Fibroblast of lung (primary cell): ENCODE results near the gene RBL2. TPM values are rescaled to one million over a fixed set of nuclear protein-coding genes. Genes with fewer than 3 reads are reported as not detected.

ENCODE experiments used
- DNase-seq, 2 donors: peaks; one replicate each; pipeline versions ENCODE4 v3.0.0 to v3.0.0-alpha.2; 2010; ENCODE audit warnings: low read depth in 2 of 2
- H2AFZ ChIP-seq: 2 replicates; pipeline ENCODE4 v1.5.1; 2012; ENCODE audit warnings: low read length, control low read depth, inconsistent platforms
- H3K27ac ChIP-seq: 2 replicates; pipeline ENCODE4 v1.5.1; 2011; ENCODE audit warnings: low read length, control low read depth; ENCODE audit not compliant: insufficient read depth
- H3K27me3 ChIP-seq: 2 replicates; pipeline ENCODE4 v1.5.1; 2011; ENCODE audit warnings: mild to moderate bottlenecking, low read length; ENCODE audit not compliant: control insufficient read depth, insufficient read depth
- H3K36me3 ChIP-seq: 2 replicates; pipeline ENCODE4 v1.5.1; 2011; ENCODE audit warnings: low read length; ENCODE audit not compliant: control insufficient read depth, insufficient read depth
- H3K4me1 ChIP-seq: 2 replicates; pipeline ENCODE4 v1.5.1; 2011; ENCODE audit warnings: low read length; ENCODE audit not compliant: control insufficient read depth, insufficient read depth; ENCODE audit errors: extremely low read depth
- H3K4me2 ChIP-seq: 2 replicates; pipeline ENCODE4 v1.5.1; 2011; ENCODE audit warnings: low read length, control low read depth; ENCODE audit not compliant: insufficient read depth; ENCODE audit errors: extremely low read depth
- H3K4me3 ChIP-seq, 4 experiments: fragments of 200-600 bp in 1 of 4; sonication (generic) in 1 of 4; replicated peaks in 1 of 4; 2 replicates each; pipeline ENCODE4 v1.5.1; 2011 to 2016; ENCODE audit warnings: low read length in 4 of 4, low read depth in 3 of 4, mild to moderate bottlenecking in 3 of 4, control low read depth in 2 of 4, inconsistent platforms in 1 of 4, mixed read lengths in 1 of 4; ENCODE audit not compliant: insufficient read depth in 1 of 4; ENCODE audit errors: control extremely low read depth in 1 of 4
- H3K79me2 ChIP-seq: 2 replicates; pipeline ENCODE4 v1.5.1; 2012; ENCODE audit warnings: mild to moderate bottlenecking, low read length, inconsistent platforms; ENCODE audit not compliant: control insufficient read depth, insufficient read depth
- H3K9ac ChIP-seq: 2 replicates; pipeline ENCODE4 v1.5.1; 2011; ENCODE audit warnings: mild to moderate bottlenecking, low read length, control low read depth; ENCODE audit not compliant: insufficient read depth
- H3K9me3 ChIP-seq: 2 replicates; pipeline ENCODE4 v1.5.1; 2012; ENCODE audit warnings: low read depth, low read length; ENCODE audit not compliant: control insufficient read depth, insufficient read depth
- H4K20me1 ChIP-seq: 2 replicates; pipeline ENCODE4 v1.5.1; 2011; ENCODE audit warnings: low read length; ENCODE audit not compliant: control insufficient read depth, insufficient read depth; ENCODE audit errors: extremely low read depth
- EZH2 ChIP-seq: IDR thresholded peaks from 2 replicates; pipeline ENCODE4 v1.5.1; 2012; ENCODE audit warnings: low read length, control low read depth, mild to moderate bottlenecking; ENCODE audit errors: missing control alignments
- polyA plus RNA-seq, 2 donors: library from polyadenylated mRNA; depleted of rRNA in 1 of 2; stranded (reverse) in 1 of 2; unstranded in 1 of 2; fragments of >200 nt; gene quantifications; 2 replicates each; pipeline ENCODE4 v1.2.1, GENCODE V29; 2011 to 2012; ENCODE audit warnings: missing spikeins in 1 of 2
- total RNA-seq: library from RNA; depleted of rRNA; stranded (reverse); fragments of >200 nt; gene quantifications from 2 replicates; pipeline ENCODE4 v1.2.1, GENCODE V29; 2014
- TF ChIP-seq, protein P1 (sequence below), 2 donors: IDR thresholded peaks in 1 of 2; conservative IDR thresholded peaks in 1 of 2; 1 replicate in 1 of 2; 2 replicates in 1 of 2; pipeline ENCODE4 v1.5.1; 2011 to 2012; ENCODE audit warnings: low read length in 2 of 2, control low read depth in 1 of 2, inconsistent platforms in 1 of 2, low read depth in 1 of 2, mild to moderate bottlenecking in 1 of 2

Gene RBL2
- total and polyA plus RNA-seq, 2 donors (not counting 1 experiment from before 2014, with no cell fraction given), result 47.7 to 48.2 TPM

DNA sequence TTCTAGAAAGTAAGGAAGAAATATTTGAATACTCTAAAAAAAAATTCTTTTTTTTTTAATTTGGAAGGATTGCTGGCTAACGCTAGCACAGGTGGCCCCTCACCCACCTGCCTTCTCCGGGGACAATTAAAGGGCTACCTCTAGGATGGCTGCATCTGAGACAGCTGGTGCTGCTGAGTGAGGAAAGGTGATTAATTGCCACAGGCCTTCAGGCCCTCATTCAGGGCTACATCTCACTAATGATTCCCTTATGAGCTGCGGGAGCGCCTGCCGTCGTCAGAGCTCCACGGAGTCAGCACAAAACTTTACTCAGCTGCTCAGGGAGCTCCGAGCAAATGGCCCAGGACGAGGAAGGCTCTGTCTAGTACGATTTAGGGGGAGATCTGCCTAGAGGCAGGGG, 95.8 kb downstream of the RBL2 start:
- H3K36me3 ChIP-seq, result no peaks in the 10 kb centered on the region
- no peaks in the 10 kb centered on the region for H3K4me1 ChIP-seq
- H3K27ac ChIP-seq, result no peak overlapping the region
- no peaks in the 10 kb centered on the region for H3K79me2 ChIP-seq
- DNase-seq, result no peak
- H3K27me3 ChIP-seq, result no peaks in the 10 kb centered on the region
- H2AFZ ChIP-seq, result no peak overlapping the region
- TF ChIP-seq, protein P1, sequence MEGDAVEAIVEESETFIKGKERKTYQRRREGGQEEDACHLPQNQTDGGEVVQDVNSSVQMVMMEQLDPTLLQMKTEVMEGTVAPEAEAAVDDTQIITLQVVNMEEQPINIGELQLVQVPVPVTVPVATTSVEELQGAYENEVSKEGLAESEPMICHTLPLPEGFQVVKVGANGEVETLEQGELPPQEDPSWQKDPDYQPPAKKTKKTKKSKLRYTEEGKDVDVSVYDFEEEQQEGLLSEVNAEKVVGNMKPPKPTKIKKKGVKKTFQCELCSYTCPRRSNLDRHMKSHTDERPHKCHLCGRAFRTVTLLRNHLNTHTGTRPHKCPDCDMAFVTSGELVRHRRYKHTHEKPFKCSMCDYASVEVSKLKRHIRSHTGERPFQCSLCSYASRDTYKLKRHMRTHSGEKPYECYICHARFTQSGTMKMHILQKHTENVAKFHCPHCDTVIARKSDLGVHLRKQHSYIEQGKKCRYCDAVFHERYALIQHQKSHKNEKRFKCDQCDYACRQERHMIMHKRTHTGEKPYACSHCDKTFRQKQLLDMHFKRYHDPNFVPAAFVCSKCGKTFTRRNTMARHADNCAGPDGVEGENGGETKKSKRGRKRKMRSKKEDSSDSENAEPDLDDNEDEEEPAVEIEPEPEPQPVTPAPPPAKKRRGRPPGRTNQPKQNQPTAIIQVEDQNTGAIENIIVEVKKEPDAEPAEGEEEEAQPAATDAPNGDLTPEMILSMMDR (conservative IDR thresholded peaks at IDR 0.05 in 1 of 2, IDR thresholded peaks at IDR 0.05 in 1 of 2; ENCODE audit: low read depth in 1 of 2, low read length in 2 of 2), result no peak
- no peak for TF ChIP-seq EZH2
- no peak overlapping the region for H3K4me2 ChIP-seq
- H4K20me1 ChIP-seq, result no peaks in the 10 kb centered on the region
- H3K4me3 ChIP-seq, result no peak overlapping the region
- no peaks in the 10 kb centered on the region for H3K9me3 ChIP-seq
- no peak overlapping the region for H3K9ac ChIP-seq

DNA sequence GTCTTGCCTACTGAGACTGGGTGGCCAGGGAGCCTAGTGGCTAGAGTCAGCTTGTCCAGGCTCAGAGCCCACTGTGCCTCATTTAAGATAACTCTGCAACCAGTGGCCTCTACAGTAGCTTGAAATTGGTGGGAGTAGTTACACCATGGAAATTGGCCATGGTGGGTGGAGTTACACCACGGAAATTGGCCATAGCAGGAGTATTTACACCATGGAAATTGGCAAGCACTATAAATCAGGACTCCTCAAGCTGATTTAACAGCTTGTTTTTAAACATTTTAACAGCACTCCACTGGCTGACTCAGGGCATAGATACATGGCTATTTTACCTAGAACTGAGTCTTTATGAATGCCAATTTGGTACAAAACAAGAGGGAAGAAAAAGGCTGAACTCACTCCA, 96.5 kb downstream of the RBL2 start:
- TF ChIP-seq, protein P1 (conservative IDR thresholded peaks at IDR 0.05 in 1 of 2, IDR thresholded peaks at IDR 0.05 in 1 of 2; ENCODE audit: low read depth in 1 of 2, low read length in 2 of 2), result no peak
- TF ChIP-seq EZH2, result no peak
- Histone ChIP-seq H3K4me3 (no peak overlapping the region), H3K27ac (no peak overlapping the region), H3K9ac (no peak overlapping the region), H3K9me3 (no peaks in the 10 kb centered on the region), H3K4me1 (no peaks in the 10 kb centered on the region), H3K27me3 (no peaks in the 10 kb centered on the region), H3K36me3 (no peaks in the 10 kb centered on the region), H3K79me2 (no peaks in the 10 kb centered on the region), H4K20me1 (no peaks in the 10 kb centered on the region), H3K4me2 (no peak overlapping the region), H2AFZ (no peak overlapping the region)
- no peak for DNase-seq

DNA sequence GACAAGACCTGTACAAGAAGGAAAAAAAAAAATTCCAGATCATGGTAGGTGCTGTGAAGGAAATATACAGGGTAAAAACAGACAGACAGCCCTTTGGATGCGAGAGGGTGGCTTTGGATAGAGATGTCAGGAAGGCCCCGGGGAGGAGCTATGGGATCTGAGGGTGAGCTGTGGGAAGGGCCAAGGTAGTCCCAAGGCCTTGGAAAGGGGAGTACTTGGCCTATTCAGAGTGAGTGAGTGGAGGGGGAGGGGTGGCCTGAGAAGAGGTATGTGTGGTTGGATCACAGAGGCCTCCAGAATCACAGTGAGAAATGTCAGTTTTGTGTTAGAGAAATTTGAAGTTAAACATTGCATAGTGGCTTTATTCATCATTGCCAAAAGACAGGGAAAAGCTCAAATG, 99.9 kb downstream of the RBL2 start:
- Histone ChIP-seq H3K9me3 (no peaks in the 10 kb centered on the region), H3K4me2 (no peak overlapping the region), H3K9ac (no peak overlapping the region), H3K79me2 (no peaks in the 10 kb centered on the region), H4K20me1 (no peaks in the 10 kb centered on the region), H2AFZ (no peak overlapping the region), H3K4me3 (no peak overlapping the region), H3K4me1 (no peaks in the 10 kb centered on the region), H3K27me3 (no peaks in the 10 kb centered on the region), H3K36me3 (no peaks in the 10 kb centered on the region), H3K27ac (no peak overlapping the region)
- DNase-seq, result no peak
- TF ChIP-seq EZH2, result no peak
- TF ChIP-seq, protein P1 (conservative IDR thresholded peaks at IDR 0.05 in 1 of 2, IDR thresholded peaks at IDR 0.05 in 1 of 2; ENCODE audit: low read depth in 1 of 2, low read length in 2 of 2), result no peak
